CD14-positive monocyte (primary cell): Measurements from ENCODE around the gene HESX1. TPM values are rescaled to one million over a fixed set of nuclear protein-coding genes. Genes with fewer than 3 reads are reported as not detected.

Source experiments
- DNase-seq, 3 donors: peaks; one replicate each; pipeline ENCODE4 v3.0.0-alpha.2; 2011 to 2022
- H2AFZ ChIP-seq: 2 replicates; pipeline ENCODE4 v1.6.0; 2012; ENCODE audit warnings: mild to moderate bottlenecking, low read depth, low read length, inconsistent platforms; ENCODE audit not compliant: insufficient read depth, poor library complexity, severe bottlenecking
- H3K27ac ChIP-seq, 2 donors: 1 replicate in 1 of 2; 2 replicates in 1 of 2; pipeline ENCODE4 v1.5.1; 2012 to 2013; ENCODE audit warnings: low read length in 2 of 2, control low read depth in 1 of 2, inconsistent platforms in 1 of 2, low read depth in 1 of 2, mild to moderate bottlenecking in 1 of 2
- H3K27me3 ChIP-seq, 2 donors: one replicate each; pipeline versions ENCODE4 v1.6.0 to v1.6.1; 2011 to 2013; ENCODE audit warnings: low read length in 2 of 2; ENCODE audit not compliant: control insufficient read depth in 2 of 2, insufficient read depth in 2 of 2
- H3K36me3 ChIP-seq, 2 donors: replicated peaks in 1 of 2; 1 replicate in 1 of 2; 2 replicates in 1 of 2; pipeline versions ENCODE4 v1.5.1 to v1.6.1; 2012 to 2013; ENCODE audit warnings: low read length in 2 of 2, control low read depth in 1 of 2, inconsistent platforms in 1 of 2, mild to moderate bottlenecking in 1 of 2; ENCODE audit not compliant: insufficient read depth in 2 of 2, control insufficient read depth in 1 of 2
- H3K4me1 ChIP-seq, 2 donors: 1 replicate in 1 of 2; 2 replicates in 1 of 2; pipeline versions ENCODE4 v1.5.1 to v1.6.1; 2012 to 2013; ENCODE audit warnings: low read length in 2 of 2, control low read depth in 1 of 2, inconsistent platforms in 1 of 2, mild to moderate bottlenecking in 1 of 2, moderate library complexity in 1 of 2; ENCODE audit not compliant: insufficient read depth in 2 of 2, control insufficient read depth in 1 of 2
- H3K4me2 ChIP-seq: replicated peaks from 2 replicates; pipeline ENCODE3; 2012; ENCODE audit warnings: low read length, moderate library complexity, mild to moderate bottlenecking; ENCODE audit not compliant: poor library complexity, severe bottlenecking; ENCODE audit errors: extremely low read depth
- H3K4me3 ChIP-seq, 3 experiments: fragments of 200-600 bp in 1 of 3; sonication (generic) in 1 of 3; replicated peaks in 1 of 3; 1 replicate in 2 of 3; 2 replicates in 1 of 3; pipeline ENCODE4 v1.5.1; 2011 to 2013; ENCODE audit warnings: low read length in 3 of 3, mild to moderate bottlenecking in 3 of 3, control low read depth in 2 of 3, low read depth in 2 of 3, inconsistent platforms in 1 of 3, moderate library complexity in 1 of 3
- H3K79me2 ChIP-seq: 2 replicates; pipeline ENCODE4 v1.6.0; 2012; ENCODE audit warnings: mild to moderate bottlenecking, control low read depth, inconsistent platforms, low read length, moderate library complexity; ENCODE audit not compliant: insufficient read depth
- H3K9ac ChIP-seq: 2 replicates; pipeline ENCODE4 v1.6.0; 2017; ENCODE audit warnings: low read length, mild to moderate bottlenecking; ENCODE audit not compliant: insufficient read depth, poor library complexity, severe bottlenecking
- H3K9me3 ChIP-seq, 2 donors: replicated peaks in 1 of 2; 1 replicate in 1 of 2; 2 replicates in 1 of 2; pipeline versions ENCODE4 v1.5.1 to v1.6.1; 2012 to 2013; ENCODE audit warnings: low read length in 2 of 2, control low read depth in 1 of 2; ENCODE audit not compliant: control insufficient read depth in 1 of 2, insufficient read depth in 1 of 2
- H4K20me1 ChIP-seq: 2 replicates; pipeline ENCODE4 v1.6.0; 2012; ENCODE audit warnings: mild to moderate bottlenecking, low read length, control low read depth, moderate library complexity; ENCODE audit not compliant: insufficient read depth
- H3K27ac Mint-ChIP-seq, 7 donors: one replicate each; pipeline ENCODE4 v1.8.0; 2020; ENCODE audit warnings: mild to moderate bottlenecking in 7 of 7, mixed read lengths in 7 of 7, moderate library complexity in 6 of 7, inconsistent platforms in 2 of 7
- H3K27me3 Mint-ChIP-seq, 3 donors: one replicate each; pipeline ENCODE4 v1.8.0; 2021 to 2022; ENCODE audit warnings: low read depth in 3 of 3, mild to moderate bottlenecking in 3 of 3, mixed read lengths in 3 of 3, moderate library complexity in 3 of 3, inconsistent platforms in 1 of 3
- H3K36me3 Mint-ChIP-seq, 2 donors: one replicate each; pipeline ENCODE4 v1.8.0; 2020; ENCODE audit warnings: mixed read lengths in 2 of 2, inconsistent platforms in 1 of 2, mild to moderate bottlenecking in 1 of 2
- H3K4me1 Mint-ChIP-seq: one replicate; pipeline ENCODE4 v1.8.0; 2020; ENCODE audit warnings: mild to moderate bottlenecking, mixed read lengths
- H3K4me3 Mint-ChIP-seq, 2 donors: one replicate each; pipeline ENCODE4 v1.8.0; 2020; ENCODE audit warnings: mild to moderate bottlenecking in 2 of 2, mixed read lengths in 2 of 2, moderate library complexity in 1 of 2
- H3K9me3 Mint-ChIP-seq, 7 donors: one replicate each; pipeline ENCODE4 v1.8.0; 2020 to 2022; ENCODE audit warnings: mixed read lengths in 7 of 7, mild to moderate bottlenecking in 6 of 7, moderate library complexity in 6 of 7, inconsistent platforms in 2 of 7
- CTCF ChIP-seq: fragments of 200-600 bp; IDR thresholded peaks from one replicate; pipeline ENCODE4 v1.8.0; 2022; ENCODE audit warnings: antibody characterized with exemption, mild to moderate bottlenecking
- WGBS: methylation state at CpG from one replicate; pipeline ENCODE4 v1.1.5; 2013; ENCODE audit warnings: missing lambda C conversion rate; ENCODE audit not compliant: insufficient coverage; 5-methylcytosine and 5-hydroxymethylcytosine counted together
- intact Hi-C, 2 donors: fragments of 100-400 bp; cut with micrococcal nuclease; formaldehyde crosslinking; loops; one replicate each; pipeline versions ENCODE4 v1.15.0 to v1.15.1; 2023
- polyA plus RNA-seq, 3 donors: library from polyadenylated mRNA; depleted of rRNA in 1 of 3; unstranded in 2 of 3; stranded (reverse) in 1 of 3; fragments of 300-500 nt in 2 of 3; fragments of >200 nt in 1 of 3; fragmentation: Illumina TruSeq in 2 of 3; gene quantifications; 1 replicate in 2 of 3; 2 replicates in 1 of 3; pipeline ENCODE4 v1.2.3, GENCODE V29; 2012 to 2021

The HESX1 gene
- polyA plus RNA-seq, 3 donors, result 0.22 to 0.83 (median 0.46) TPM

- intact Hi-C loops, result no loop called here
- no peaks in the 10 kb centered on the region for H4K20me1 ChIP-seq
- DNase-seq, result no peak
- no peaks in the 10 kb centered on the region for H3K36me3 ChIP-seq
- peaks cover 20 to 22% of the 10 kb centered on the region in 2 donors for H3K4me1 ChIP-seq
- peaks cover 74 to 89% (median 78%) of the 10 kb centered on the region in 3 donors for H3K27me3 Mint-ChIP-seq
- H3K27ac Mint-ChIP-seq, result no peak overlapping the region
- peaks cover 17% of the 10 kb centered on the region for H3K4me1 Mint-ChIP-seq
- peaks cover 0 to 13% of the 10 kb centered on the region in 2 donors for H3K9me3 ChIP-seq
- WGBS, result no CpG with 5 or more reads among the region's 4 CpGs
- H3K9ac ChIP-seq, result no peak overlapping the region
- no peak for TF ChIP-seq CTCF
- H3K9me3 Mint-ChIP-seq, result peaks cover 0 to 14% (median 7%) of the 10 kb centered on the region in 7 donors
- no peaks in the 10 kb centered on the region for H3K79me2 ChIP-seq
- H3K4me3 ChIP-seq, result no peak overlapping the region
- H2AFZ ChIP-seq, result no peak overlapping the region
- H3K27ac ChIP-seq, result no peak overlapping the region
- peaks cover 70 to 84% of the 10 kb centered on the region in 2 donors for H3K27me3 ChIP-seq
- peak overlapping the region; percentile 93 for H3K4me2 ChIP-seq
- peak overlapping the region; percentile 44 to 78 for H3K4me3 Mint-ChIP-seq
- H3K36me3 Mint-ChIP-seq, result peaks cover 0 to 8% of the 10 kb centered on the region in 2 donors
Observed at GRCh38 chr3:57165641-57166040, 34.1 kb downstream of the HESX1 start.

- intact Hi-C loops, result no loop called here
- peak within 1 kb of the TSS; percentile 93 for H3K4me2 ChIP-seq
- peaks cover 0 to 11% of the 10 kb centered on the region in 2 donors for H3K36me3 Mint-ChIP-seq
- peak within 1 kb of the TSS; percentile 19 to 74 (median 54) for H3K4me3 ChIP-seq
- H3K27ac Mint-ChIP-seq, result no peak within 1 kb of the TSS
- no peaks in the 10 kb centered on the region for H3K79me2 ChIP-seq
- peaks cover 0 to 14% (median 7%) of the 10 kb centered on the region in 7 donors for H3K9me3 Mint-ChIP-seq
- peaks cover 0 to 13% of the 10 kb centered on the region in 2 donors for H3K9me3 ChIP-seq
- H3K27me3 Mint-ChIP-seq, result peaks cover 81 to 94% (median 85%) of the 10 kb centered on the region in 3 donors
- peak within 1 kb of the TSS; percentile 19 for H3K9ac ChIP-seq
- H3K27me3 ChIP-seq, result peaks cover 77 to 90% of the 10 kb centered on the region in 2 donors
- H3K27ac ChIP-seq, result no peak within 1 kb of the TSS
- peak within 1 kb of the TSS; percentile 75 for H2AFZ ChIP-seq
- peak within 1 kb of the TSS; percentile 80 to 93 for H3K4me3 Mint-ChIP-seq
- peaks cover 11% of the 10 kb centered on the region for H3K4me1 Mint-ChIP-seq
- peak; percentile 32 to 62 (median 48) for DNase-seq
- H4K20me1 ChIP-seq, result no peaks in the 10 kb centered on the region
- H3K4me1 ChIP-seq, result peaks cover 14 to 17% of the 10 kb centered on the region in 2 donors
- no peaks in the 10 kb centered on the region for H3K36me3 ChIP-seq
- under 1% methylated on average over 85 of the region's 98 CpGs for WGBS
- TF ChIP-seq CTCF, result no peak
Observed at GRCh38 chr3:57164657-57165573, 34.9 kb downstream of the HESX1 start, which contains the start of gene IL17RD. IL17RD (minus strand) TSS chr3:57165353; CDS start chr3:57165286, 67 bp downstream.
